ENCODE data around the gene LTBP3.

Gene LTBP3

DNA sequence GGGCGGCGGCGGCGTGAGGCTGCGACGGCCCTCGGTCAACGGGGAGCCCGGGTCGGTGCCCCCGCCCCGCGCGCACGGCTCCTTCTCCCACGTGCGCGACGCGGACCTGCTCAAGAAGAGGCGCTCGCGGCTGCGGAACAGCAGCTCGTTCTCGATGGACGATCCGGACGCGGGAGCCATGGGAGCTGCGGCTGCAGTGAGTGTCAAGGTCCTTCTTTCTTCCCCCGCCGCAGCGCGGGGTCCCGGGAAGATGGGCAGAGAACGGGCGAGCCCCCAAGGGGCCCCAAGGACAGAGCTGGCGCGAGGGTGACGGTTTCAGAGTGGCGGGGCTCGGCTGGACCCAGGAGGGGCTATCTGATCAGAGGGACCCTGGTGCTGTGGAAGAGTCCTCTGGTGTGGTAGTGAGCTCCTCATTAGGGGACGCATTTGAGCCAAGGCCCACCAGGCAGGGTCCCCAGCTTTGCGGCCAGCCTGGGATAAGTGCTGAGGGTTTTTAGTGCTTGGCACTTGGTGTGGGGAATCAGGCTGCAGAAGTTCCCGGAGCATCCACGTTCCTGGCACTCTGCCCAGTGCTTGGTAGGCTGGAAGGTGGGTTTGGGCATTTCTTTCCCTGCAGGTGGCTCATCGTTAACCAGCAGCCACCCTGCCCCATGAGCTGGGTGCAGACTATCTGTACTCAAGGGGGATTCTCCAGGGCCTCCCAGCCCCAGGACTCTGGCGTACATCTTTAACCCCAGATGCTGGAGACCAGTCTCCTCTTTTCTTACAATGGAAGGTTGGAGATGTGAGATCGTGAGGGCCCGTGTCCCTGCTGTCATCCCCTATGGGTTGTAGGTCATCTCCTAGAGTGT is 27.5 kb upstream of the LTBP3 start:
- DNase-seq: no peak

DNA sequence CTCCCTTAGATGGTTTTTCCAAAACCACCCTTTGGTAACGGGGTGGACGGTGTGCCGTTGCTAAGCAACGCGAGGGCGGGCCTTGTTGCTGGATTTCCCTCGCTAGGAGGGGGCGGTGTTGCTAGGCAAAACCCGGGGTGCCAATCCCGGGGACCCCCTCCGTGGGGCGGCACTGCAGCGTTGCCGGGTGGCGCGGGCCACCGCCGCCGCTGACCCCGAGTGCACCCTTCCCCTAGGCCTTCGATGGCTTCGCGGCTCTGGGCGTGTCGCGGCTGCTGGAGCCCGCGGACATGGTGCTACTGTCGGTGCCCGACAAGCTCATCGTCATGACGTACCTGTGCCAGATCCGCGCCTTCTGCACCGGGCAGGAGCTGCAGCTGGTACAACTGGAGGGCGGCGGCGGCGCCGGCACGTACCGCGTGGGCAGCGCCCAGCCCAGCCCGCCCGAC is 26.6 kb upstream of the LTBP3 start:
- DNase-seq: no peak

DNA sequence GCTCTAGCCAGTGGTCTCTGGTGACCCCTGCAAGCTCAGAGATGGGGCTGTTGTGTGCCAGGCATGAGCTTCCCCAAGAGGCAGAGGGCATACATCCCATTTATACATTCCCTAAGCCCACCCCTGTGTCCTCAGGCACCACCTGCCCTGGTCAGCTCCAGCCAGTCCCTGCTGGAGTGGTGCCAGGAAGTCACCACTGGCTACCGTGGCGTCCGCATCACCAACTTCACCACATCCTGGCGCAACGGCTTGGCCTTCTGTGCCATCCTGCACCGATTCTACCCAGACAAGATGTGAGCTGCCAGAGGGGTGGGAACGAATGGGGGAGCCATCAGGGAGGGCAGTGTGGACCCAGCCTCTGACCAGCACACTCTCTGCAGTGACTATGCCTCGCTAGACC is 25.9 kb upstream of the LTBP3 start:
- DNase-seq: no peak

DNA sequence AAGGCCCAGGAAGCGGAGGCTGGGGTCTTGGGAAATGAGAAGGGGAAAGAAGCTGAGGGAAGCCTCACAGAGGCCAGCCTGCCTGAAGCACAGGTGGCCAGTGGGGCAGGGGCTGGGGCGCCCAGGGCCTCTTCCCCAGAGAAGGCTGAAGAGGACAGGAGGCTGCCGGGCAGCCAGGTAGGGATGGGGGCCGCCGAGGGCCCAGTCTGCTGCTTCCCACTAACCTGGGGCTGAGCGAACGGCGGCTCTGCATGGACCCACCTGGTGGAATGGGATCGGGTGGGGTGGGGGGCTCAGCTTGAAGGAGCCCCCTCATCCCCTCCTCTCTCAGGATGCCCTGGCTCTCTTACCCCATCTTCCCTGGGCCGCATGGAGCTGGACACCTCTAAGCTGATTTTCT is 25.4 kb upstream of the LTBP3 start:
- DNase-seq: no peak

DNA sequence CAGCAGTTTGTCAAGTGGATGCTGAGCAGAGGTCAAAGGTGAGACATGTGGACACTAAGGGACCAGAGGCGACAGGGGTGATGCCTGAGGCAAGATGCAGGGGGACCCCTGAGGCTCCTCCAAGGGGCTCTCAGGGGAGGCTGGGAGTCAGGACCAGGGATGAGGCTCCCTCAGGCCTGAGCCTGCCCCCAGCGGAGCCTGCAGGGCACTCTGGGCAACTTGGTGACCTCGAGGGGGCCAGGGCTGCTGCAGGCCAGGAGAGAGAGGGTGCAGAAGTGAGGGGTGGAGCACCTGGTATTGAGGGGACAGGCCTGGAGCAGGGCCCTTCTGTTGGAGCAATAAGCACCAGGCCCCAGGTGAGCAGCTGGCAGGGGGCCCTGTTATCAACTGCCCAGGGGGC is 23.8 kb upstream of the LTBP3 start:
- no peak for DNase-seq

DNA sequence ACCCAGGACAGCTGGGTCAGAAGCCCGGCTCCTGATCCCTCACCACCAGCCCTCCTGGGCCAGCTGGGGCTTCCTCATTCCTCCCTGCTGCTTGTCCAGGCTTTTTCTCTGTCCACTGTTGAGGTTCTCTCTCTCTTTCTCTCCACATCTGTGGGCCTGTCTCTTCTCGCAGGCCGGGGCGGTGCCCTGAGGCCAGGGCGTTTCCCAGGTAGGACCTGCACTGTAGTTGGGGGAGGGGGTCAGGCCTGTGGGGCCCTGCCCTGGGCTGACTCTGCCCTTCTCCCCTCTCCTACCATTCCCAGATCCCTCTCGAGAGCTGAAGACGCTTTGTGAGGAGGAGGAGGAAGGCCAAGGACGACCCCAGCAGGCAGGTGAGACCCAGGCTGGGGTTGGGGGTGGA is 22.6 kb upstream of the LTBP3 start:
- no peak for DNase-seq

DNA sequence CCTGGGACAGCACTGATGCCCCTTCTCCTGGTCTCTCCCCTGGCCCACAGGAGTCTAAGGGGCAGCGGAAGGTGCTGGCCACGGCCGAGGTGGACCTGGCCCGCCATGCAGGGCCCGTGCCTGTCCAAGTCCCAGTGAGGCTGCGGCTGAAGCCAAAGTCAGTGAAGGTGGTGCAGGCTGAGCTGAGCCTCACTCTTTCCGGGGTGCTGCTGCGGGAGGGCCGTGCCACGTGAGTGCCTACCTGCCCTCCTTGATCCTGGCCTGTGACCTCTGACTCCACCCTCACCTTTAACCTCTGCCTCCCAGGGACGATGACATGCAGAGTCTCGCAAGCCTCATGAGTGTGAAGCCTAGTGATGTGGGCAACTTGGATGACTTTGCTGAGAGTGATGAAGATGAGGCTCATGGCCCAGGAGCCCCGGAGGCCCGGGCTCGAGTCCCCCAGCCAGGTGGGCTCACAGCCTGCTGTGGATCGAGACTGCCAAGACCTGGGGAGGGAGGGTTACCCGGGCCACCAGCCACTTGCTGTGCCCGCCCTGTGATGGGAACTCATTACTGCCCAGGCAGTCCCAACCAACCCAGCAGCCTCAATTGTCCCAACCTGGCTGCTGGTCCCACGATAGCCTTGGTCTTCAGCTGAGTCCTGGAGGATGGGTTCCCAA is 22.0 kb upstream of the LTBP3 start:
- DNase-seq: no peak

DNA sequence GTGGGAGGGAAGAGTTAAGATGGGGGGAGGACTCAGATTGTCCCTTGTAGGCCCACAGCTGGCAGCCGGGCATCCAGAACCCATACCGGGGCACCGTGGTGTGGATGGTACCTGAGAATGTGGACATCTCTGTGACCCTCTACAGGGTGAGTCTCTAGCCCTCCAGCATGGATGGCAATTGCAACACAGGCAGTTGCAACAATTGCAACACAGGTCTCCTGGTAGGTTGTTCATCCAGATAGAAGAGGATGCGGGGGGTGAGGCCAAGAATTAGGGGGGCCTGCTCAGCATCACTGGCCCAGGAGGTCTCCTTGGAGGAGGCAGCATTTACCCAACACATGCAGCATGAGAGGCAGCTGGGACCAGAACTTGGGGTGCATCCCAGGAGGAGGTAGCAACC is 21.1 kb upstream of the LTBP3 start:
- DNase-seq: no peak

DNA sequence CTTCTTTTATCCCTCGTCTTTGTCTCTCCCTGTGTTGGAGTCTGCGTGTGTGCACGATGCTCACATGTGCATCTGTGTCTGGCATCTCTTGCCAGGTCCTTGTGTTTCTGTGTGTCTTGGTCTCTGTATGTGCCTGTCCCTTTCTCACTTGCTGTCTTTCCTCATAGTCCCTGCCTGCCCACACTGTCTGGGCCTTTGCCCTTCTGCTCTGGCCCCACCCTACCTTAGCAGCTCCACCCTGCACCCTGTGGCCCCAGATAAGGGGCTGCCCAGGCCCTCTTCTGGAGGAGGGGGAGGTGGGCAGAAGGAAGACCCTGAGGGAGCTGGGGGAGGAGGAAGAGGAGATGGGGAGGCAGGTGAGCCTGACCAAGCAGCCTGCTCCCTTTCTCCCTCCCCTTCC is 20.5 kb upstream of the LTBP3 start:
- no peak for DNase-seq

DNA sequence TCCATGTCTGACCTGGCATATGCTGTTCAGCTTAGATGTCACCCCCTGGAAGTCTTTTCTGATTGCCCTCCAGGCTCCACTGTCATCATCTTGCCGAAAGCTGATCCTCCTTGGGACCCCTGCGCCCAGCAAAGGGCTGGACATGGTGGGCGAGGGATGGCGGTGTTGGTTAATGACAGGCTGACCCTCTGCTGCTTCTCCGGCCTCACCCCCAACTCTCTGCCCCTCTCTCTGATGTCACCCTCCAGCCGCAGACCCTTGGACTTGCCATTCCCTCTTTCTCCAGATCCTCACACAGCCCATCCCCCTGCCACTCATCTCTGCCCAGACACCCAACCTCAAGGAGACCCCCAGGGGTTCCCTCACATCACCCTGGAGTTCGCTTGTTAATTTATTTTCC is 20.0 kb upstream of the LTBP3 start:
- DNase-seq: no peak

DNA sequence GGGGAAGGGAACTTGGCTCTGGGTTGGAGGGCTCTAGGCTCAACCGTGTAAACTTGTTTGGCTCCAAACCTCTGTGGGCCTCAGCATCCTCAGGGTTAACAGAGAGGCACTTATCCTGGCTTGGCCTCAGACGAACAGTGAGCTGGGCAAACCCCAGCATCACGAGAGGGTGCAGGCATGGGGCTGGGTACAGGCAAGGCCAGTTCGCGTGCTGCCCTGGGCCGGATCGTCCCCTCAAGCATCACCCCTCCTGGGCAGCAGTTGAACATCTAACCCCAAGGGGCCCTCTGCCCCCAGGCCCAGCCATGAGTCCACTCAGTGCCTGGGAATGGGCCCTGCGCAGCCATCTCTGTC is 19.6 kb upstream of the LTBP3 start:
- DNase-seq: no peak

DNA sequence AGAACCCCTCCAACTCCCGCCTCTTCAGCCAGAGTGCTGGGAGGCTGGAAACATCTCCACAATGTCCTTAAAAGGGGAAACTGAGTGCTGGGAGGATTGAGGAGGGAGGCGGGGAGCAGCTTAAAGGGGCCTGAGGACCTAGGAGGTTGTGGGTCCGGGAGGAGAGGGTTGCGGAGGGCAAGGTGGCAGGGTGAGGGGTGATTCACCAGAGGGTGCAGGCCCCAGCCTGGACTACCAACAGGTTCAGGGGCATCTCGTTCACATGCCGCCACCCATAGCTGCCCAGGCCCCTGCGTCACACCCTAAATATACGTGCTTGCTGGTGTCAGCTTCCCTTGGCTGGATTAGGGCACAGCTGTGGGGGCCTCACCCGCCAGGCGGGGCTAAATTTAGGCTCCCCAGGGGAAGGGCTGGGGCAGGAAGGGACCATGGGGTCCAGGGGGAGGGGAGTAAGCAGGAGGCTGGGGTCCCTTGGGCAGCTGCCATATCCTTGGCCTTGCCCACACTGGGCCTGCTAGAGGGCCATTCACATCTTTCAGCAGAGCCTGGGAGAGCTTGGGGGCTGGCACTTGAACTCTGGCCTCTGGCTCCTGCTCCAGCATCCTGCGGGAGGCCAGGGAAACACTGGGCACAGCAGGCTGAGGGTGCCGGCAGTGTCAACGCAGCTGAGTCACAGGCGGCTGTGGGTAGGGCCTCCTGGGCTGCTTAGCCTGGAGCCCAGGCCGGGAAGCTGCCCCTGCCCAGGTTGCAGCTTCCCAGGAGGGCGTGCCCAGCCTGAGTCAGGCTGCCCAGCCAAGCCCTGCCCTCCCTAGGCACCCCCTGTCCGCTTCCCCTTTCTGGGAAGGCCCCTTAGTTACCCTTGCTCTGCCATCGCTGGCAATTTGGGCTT is 19.0 kb upstream of the LTBP3 start:
- no peak for DNase-seq

DNA sequence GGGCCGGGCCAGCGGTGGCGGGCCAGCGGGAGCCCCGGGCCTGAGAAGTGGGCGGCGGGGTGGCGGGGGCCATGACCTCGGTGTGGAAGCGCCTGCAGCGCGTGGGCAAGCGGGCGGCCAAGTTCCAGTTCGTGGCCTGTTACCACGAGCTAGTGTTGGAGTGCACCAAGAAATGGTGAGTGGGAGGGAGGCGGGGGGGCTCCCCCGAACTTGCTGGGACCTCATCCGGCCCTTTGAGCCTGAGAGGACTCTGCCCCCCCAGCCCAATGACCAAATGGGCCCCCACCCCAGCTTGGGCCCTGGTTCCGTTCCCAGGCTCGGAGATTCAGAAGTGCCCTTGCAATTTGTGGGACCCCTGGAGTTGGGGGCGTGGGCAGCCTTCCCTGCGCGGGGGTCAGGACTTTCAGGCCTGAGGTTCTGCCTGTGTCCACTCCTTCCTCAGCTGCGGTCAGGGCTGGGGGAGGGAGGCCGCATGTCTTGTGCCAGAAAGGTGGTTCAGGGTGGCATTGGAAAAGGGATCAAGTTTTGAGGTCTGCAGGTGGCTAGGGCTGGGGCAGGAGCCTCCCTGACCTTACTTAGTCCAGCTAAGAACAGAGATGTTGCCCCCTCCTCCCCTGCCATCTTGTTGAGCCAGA is 18.2 kb upstream of the LTBP3 start:
- DNase-seq: no peak

DNA sequence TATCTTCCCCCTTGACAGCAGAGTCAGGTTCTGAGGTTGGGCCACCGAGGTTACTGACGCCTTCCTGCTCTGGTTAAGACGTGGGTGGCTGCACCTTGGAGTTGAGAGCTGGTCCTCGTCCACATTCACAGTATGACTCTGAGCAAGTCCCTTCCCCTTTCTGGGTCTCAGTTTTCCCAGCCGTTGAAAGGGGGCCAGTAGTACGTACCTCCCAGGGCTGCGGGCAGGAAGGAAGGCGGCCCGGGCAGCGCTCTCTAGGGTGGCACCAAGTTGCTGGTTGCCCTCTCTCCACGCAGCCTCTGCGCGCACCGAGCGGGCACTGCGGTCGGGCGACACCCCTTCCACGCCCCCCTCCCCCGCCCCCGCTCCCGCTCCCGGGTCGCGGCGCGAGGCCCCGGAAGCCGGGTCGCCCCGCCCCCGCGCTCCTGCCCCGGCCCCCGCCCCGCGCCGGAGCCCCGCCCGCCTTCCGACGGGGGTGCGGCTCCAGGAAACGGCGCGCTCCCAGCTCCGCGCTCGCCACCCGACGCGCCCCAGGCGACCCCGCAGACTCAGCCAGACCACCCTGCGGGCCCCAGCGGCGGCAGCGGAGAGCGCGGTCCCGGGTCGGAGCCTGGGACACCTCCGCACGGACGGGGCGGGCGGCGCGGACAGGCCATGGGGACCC is 17.5 kb upstream of the LTBP3 start, which contains the start of gene EHBP1L1:
Gene EHBP1L1 (plus strand): TSS at position 486 of the 664 bp plus-strand sequence. CDS start 250 bp downstream, outside the sequence.
- DNase-seq: peak in 1 of 2 experiments; percentile 69

DNA sequence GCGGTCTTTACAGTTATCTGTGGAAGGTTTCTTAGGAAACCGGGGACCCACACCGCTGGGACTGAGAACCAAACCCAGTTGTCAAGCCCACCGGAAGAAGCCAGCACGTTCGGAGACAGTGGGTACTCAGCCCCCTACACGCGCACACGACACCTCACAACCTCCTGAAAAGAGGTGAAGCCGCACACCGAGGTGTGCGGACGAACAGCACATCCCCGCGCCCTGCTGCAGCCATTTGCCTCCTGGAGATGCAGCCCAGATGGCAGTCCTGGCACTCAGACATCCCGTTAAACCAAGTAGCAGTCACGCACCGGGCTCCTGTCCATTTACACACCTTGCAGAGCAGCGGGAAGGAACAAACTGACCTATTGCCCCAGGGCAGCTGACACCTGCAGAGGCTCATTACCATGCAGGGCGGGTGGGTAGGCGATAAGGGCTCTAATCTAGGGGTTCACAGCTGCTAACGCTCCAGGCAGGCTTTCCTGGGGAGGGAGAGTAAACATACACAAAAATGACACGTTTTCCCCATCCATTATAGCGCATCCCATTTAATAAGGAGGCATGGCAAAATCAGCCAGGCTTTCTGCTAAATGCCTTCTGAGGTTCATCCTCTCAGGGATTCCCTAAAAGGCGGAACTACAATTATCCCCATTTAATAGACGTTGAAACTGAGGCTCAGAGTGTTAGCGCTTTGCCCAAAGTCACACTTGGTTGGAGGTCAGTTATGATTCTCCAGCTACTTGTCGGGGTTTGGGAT is 16.8 kb upstream of the LTBP3 start:
- no peak for DNase-seq

DNA sequence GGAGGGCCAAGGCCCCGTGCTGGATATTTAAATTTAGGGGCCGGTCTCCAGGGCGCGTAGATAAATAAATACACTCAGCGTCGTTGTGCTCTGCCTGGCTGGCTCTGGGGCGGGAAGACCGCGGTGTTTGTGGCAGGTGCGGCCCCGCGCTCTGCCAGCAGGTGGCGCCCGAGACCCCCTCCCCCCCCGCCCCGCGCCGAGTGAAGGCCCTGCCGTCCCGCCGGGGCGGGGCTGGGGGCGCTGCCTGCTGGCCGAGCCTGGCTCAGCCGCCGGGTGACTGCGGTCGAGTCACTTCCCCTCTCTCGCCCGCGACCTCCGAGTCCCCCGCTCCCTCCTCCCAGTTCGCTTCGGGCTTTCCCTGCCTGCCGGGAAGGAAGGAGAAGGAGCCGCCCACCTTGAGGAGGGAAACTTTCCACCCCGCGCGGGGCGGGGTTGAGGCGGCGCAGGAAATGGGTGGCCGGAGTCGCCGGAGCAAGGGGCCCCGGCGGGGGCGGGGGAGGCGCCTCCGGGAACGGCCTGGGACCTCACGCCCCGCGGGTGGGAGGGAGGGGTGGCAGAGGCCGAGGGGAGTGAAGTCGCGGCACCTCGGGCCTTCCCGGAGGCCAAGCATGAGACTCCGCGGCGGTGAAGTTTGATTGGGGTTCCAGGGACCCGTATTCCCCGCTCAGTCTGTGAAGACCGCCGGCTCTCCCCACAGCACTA is 16.1 kb upstream of the LTBP3 start:
- peak; percentile 49 to 75 for DNase-seq

DNA sequence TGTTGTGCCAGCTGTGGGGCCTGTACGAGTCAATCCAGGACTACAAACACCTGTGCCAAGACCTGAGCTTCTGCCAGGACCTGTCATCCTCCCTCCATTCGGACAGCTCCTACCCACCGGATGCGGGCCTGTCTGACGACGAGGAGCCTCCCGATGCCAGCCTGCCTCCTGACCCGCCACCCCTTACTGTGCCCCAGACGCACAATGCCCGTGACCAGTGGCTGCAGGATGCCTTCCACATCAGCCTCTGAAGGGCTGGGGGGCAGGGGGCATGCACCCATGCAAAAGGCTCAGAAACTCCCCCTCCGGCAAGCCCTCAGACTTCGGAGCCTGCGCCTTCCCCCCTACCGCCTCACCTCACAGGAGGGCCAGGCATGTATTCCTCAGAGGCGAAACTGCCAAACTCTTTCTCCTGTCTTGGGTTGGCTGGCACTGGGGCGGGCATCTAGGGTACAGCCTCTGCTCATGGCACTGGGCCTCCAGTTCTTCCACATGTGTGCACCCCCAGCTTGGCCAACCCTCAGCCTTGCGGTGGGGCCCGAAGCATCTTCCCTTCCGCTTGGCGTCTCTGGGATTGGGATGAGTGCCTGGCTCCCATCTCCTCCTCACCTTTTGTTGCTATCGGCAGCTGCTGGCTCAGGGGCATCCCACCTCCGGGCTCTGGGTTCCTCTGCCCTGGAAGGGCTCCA is 15.4 kb upstream of the LTBP3 start:
- no peak for DNase-seq

DNA sequence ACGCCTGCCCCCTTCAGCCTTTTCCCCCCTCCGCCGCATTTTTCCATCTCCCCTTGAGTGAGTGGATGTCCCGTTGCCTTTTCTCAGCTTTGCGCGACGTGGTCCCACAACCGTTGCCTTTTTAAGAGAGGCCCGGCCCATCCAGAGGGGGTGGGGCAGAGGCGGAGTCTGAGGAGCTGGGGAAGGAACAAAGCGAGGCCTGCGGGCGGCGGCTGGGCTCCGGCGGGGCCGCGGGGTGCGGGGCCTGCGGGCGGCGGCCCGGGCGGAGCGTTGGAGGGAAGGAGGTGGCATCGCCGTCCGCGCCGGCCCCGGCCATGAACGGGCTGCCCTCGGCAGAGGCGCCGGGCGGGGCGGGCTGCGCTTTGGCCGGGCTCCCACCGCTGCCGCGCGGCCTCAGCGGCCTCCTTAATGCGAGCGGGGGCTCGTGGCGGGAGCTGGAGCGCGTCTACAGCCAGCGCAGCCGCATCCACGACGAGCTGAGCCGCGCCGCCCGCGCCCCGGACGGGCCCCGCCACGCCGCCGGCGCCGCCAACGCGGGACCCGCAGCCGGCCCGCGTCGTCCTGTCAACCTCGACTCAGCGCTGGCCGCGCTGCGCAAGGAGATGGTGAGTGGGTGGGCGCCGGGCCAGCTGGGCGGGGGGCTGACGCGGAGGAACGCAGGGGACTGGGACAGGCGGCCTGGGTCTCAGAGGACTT is 14.3 kb upstream of the LTBP3 start, which contains the start of gene FAM89B:
Gene FAM89B (plus strand): TSS at position 183 of the 696 bp plus-strand sequence. CDS start 132 bp downstream, at position 315.
- DNase-seq: peak in 1 of 2 experiments; percentile 63

DNA sequence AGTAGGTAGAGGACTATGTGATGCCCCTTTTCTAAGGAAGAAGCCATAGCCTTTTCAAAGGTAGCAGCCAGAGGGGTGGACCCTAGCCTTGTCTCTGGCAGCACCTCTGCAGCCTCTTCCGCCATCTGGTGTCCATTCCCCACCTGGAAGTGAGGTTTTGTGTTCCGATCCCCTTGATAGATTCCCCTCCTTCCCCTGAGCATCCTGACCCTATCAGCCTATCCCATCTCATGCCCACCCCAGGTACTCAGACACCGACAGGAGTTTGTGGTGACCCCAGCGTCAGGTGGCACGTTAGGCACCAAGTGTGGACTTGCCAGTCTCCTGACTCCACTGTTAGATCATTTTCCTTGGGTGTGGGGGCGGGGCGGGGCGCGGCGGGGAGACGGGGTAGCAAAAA is 13.8 kb upstream of the LTBP3 start:
- DNase-seq: peak in 1 of 2 experiments; percentile 37

Measured in SHP77 (cell line).